ENCODE data around the gene ZCCHC3. TPM values are rescaled to one million over a fixed set of nuclear protein-coding genes. Genes with fewer than 3 reads are reported as not detected.
"Not testable (repeated sequence)": the region's sequence is repeated elsewhere in the genome, so short reads cannot be mapped to it uniquely, and the experiment has no call there.

ZCCHC3 gene
- total RNA-seq, 1 donor from 2014 or later = 15.7 TPM

- peak; percentile 79 for TF ChIP-seq CTCF (IDR thresholded peaks at IDR 0.05)
- no peak overlapping the region for H3K4me3 ChIP-seq
- no peaks in the 10 kb centered on the region for H3K36me3 ChIP-seq
- no peak for DNase-seq
- intact Hi-C loops (cut with DNase I) = no loop called here
- peak; percentile 65 for ATAC-seq
- no peaks in the 10 kb centered on the region for H3K9me3 ChIP-seq
- H3K4me1 ChIP-seq = peaks cover 23% of the 10 kb centered on the region
- no peaks in the 10 kb centered on the region for H3K27me3 ChIP-seq
- H3K27ac ChIP-seq = no peak overlapping the region
Observed at GRCh38 chr20:330233-331149, 33.1 kb downstream of the ZCCHC3 start.

GRCh38 chr20:334578-334977 lies 37.2 kb downstream of the ZCCHC3 start:
- DNase-seq = no peak
- intact Hi-C loops (cut with DNase I) = no loop called here
- ATAC-seq = no peak
- no peaks in the 10 kb centered on the region for H3K36me3 ChIP-seq
- H3K9me3 ChIP-seq = no peaks in the 10 kb centered on the region
- no peak for TF ChIP-seq CTCF (IDR thresholded peaks at IDR 0.05)
- no peaks in the 10 kb centered on the region for H3K27me3 ChIP-seq
- H3K27ac ChIP-seq = no peak overlapping the region
- H3K4me3 ChIP-seq = no peak overlapping the region
- peaks cover 9% of the 10 kb centered on the region for H3K4me1 ChIP-seq

GRCh38 chr20:336040-336439 lies 38.7 kb downstream of the ZCCHC3 start:
- not testable (repeated sequence) for ATAC-seq

GRCh38 chr20:341682-342081 lies 44.3 kb downstream of the ZCCHC3 start:
- H3K27me3 ChIP-seq = no peaks in the 10 kb centered on the region
- no peaks in the 10 kb centered on the region for H3K4me1 ChIP-seq
- H3K36me3 ChIP-seq = no peaks in the 10 kb centered on the region
- no peak for TF ChIP-seq CTCF (IDR thresholded peaks at IDR 0.05)
- no peaks in the 10 kb centered on the region for H3K9me3 ChIP-seq
- ATAC-seq = peak; percentile 23
- intact Hi-C loops (cut with DNase I) = no loop called here
- H3K4me3 ChIP-seq = no peak overlapping the region
- H3K27ac ChIP-seq = no peak overlapping the region
- DNase-seq = no peak

More at GRCh38 chr20:336040-336439, 38.7 kb downstream of the ZCCHC3 start:
- H3K36me3 ChIP-seq; H3K27me3 ChIP-seq; H3K27ac ChIP-seq; H3K4me1 ChIP-seq; intact Hi-C loops (cut with DNase I); DNase-seq; H3K9me3 ChIP-seq; H3K4me3 ChIP-seq: not testable (repeated sequence)

GRCh38 chr20:343107-343506 lies 45.7 kb downstream of the ZCCHC3 start:
- ATAC-seq (no peak), DNase-seq (no peak)
- no peaks in the 10 kb centered on the region for H3K36me3 ChIP-seq
- no peak overlapping the region for H3K27ac ChIP-seq
- H3K9me3 ChIP-seq = no peaks in the 10 kb centered on the region
- no peak overlapping the region for H3K4me3 ChIP-seq
- no peaks in the 10 kb centered on the region for H3K27me3 ChIP-seq
- H3K4me1 ChIP-seq = no peaks in the 10 kb centered on the region
- intact Hi-C loops (cut with DNase I) = no loop called here
- TF ChIP-seq CTCF (IDR thresholded peaks at IDR 0.05) = no peak

- intact Hi-C loops (cut with DNase I) = no loop called here
- DNase-seq (no peak), ATAC-seq (no peak)
- Histone ChIP-seq H3K27me3 (no peaks in the 10 kb centered on the region), H3K4me3 (peak overlapping the region; percentile 79), H3K4me1 (peaks cover 3% of the 10 kb centered on the region), H3K9me3 (no peaks in the 10 kb centered on the region), H3K27ac (peak overlapping the region; percentile 80), H3K36me3 (no peaks in the 10 kb centered on the region)
- TF ChIP-seq CTCF (IDR thresholded peaks at IDR 0.05) = no peak
Observed at GRCh38 chr20:346033-346639, 48.8 kb downstream of the ZCCHC3 start.
